Panc1 (cell line): ENCODE data around the gene BRD9. TPM values are rescaled to one million over a fixed set of nuclear protein-coding genes. Genes with fewer than 3 reads are reported as not detected.
"Not testable (repeated sequence)": the region's sequence is repeated elsewhere in the genome, so short reads cannot be mapped to it uniquely, and the experiment has no call there.

Source experiments
- ATAC-seq: fragments of 200-7000 bp; cut with Tn5 transposase; 2 replicates; pipeline ENCODE4 v1.9.1; 2020; ENCODE audit warnings: mild to moderate bottlenecking, moderate library complexity
- BruUV-seq: library from RNA; stranded (reverse); fragments of 400-500 nt; replicated peaks from 2 replicates; lab custom pipeline; 2021; lab: Mats Ljungman, UMichigan
- CTCF ChIA-PET: fragments of 300-600 bp; sonication (Branson Sonifier 250); formaldehyde crosslinking; loops from one replicate; lab custom pipeline; 2022; ENCODE audit warnings: antibody characterized with exemption; lab: Charles Lee
- POLR2A ChIA-PET: fragments of 300-600 bp; sonication (Branson Sonifier 250); formaldehyde crosslinking; loops from one replicate; lab custom pipeline; 2022; ENCODE audit warnings: antibody characterized with exemption; lab: Charles Lee
- DNase-seq: peaks from one replicate; pipeline ENCODE4 v3.0.0-alpha.2; 2010; ENCODE audit warnings: low read depth, low spot score
- H3K27ac ChIP-seq: 2 replicates; pipeline ENCODE4 v1.5.1; 2011; ENCODE audit warnings: mild to moderate bottlenecking, low read length, inconsistent platforms
- H3K27me3 ChIP-seq: fragments of 200-500 bp; sonication (Bioruptor generic); 2 replicates; pipeline ENCODE4 v1.6.0; 2014; ENCODE audit warnings: low read length, inconsistent platforms; ENCODE audit not compliant: control insufficient read depth, insufficient read depth
- H3K36me3 ChIP-seq: fragments of 200-500 bp; sonication (Bioruptor generic); 2 replicates; pipeline ENCODE4 v1.5.1; 2014; ENCODE audit warnings: inconsistent platforms, mild to moderate bottlenecking, low read length, moderate library complexity; ENCODE audit not compliant: control insufficient read depth, insufficient read depth
- H3K4me1 ChIP-seq: 2 replicates; pipeline ENCODE4 v1.5.1; 2011; ENCODE audit warnings: inconsistent platforms, mild to moderate bottlenecking, low read length, moderate library complexity; ENCODE audit not compliant: control insufficient read depth, insufficient read depth
- H3K4me3 ChIP-seq, 2 experiments: 2 replicates each; pipeline ENCODE4 v1.5.1; 2011 to 2012; ENCODE audit warnings: low read depth in 2 of 2, low read length in 2 of 2, mild to moderate bottlenecking in 2 of 2, inconsistent platforms in 1 of 2, moderate library complexity in 1 of 2
- H3K9me3 ChIP-seq: fragments of 200-500 bp; sonication (Bioruptor generic); 2 replicates; pipeline ENCODE4 v1.5.1; 2014; ENCODE audit warnings: low read depth, mild to moderate bottlenecking, inconsistent platforms, low read length, moderate library complexity; ENCODE audit not compliant: control insufficient read depth, insufficient read depth
- POLR2AphosphoS5 ChIP-seq: IDR thresholded peaks from 2 replicates; pipeline ENCODE4 v1.6.1; 2012; ENCODE audit warnings: mild to moderate bottlenecking, low read depth, low read length, moderate library complexity
- REST ChIP-seq, 2 experiments: IDR thresholded peaks; 2 replicates each; pipeline ENCODE4 v1.6.1; 2011 to 2012; ENCODE audit warnings: low read depth in 2 of 2, control low read depth in 1 of 2, low read length in 1 of 2, mild to moderate bottlenecking in 1 of 2, moderate library complexity in 1 of 2; ENCODE audit not compliant: insufficient read depth in 1 of 2
- SIN3A ChIP-seq: IDR thresholded peaks from 2 replicates; pipeline ENCODE4 v1.6.1; 2012; ENCODE audit warnings: low read depth, mild to moderate bottlenecking, low read length, moderate library complexity, borderline replicate concordance; ENCODE audit not compliant: insufficient read depth
- TCF7L2 ChIP-seq: IDR thresholded peaks from 2 replicates; pipeline ENCODE4 v1.6.1; 2011; ENCODE audit warnings: mild to moderate bottlenecking, low read depth, low read length, inconsistent platforms
- in situ Hi-C: cut with HindIII; loops from 2 replicates; pipeline ENCODE4 v1.10.0; 2016; ENCODE audit warnings: low sequenced_read_pairs, low pct_unique_long_range_greater_than_20kb
- intact Hi-C: fragments of 100-400 bp; cut with micrococcal nuclease; formaldehyde crosslinking; loops from one replicate; pipeline ENCODE4 v1.10.0; 2022; ENCODE audit not compliant: unreplicated experiment
- total RNA-seq: library from RNA; stranded (reverse); gene quantifications from one replicate; pipeline ENCODE4 v1.2.1, GENCODE V29; 2021; ENCODE audit not compliant: unreplicated experiment

BRD9 gene
- total RNA-seq, 1 experiment from 2014 or later, result 64.3 TPM

- no peak for TF ChIP-seq SIN3A
- no peak for TF ChIP-seq REST (IDR thresholded peaks at IDR 0.05; ENCODE audit: insufficient read depth in 1 of 2, low read depth in 2 of 2, low read length in 1 of 2)
- TF ChIP-seq POLR2AphosphoS5, result no peak
Measured at GRCh38 chr5:921456-922435, 29.1 kb upstream of the BRD9 start.

DNA sequence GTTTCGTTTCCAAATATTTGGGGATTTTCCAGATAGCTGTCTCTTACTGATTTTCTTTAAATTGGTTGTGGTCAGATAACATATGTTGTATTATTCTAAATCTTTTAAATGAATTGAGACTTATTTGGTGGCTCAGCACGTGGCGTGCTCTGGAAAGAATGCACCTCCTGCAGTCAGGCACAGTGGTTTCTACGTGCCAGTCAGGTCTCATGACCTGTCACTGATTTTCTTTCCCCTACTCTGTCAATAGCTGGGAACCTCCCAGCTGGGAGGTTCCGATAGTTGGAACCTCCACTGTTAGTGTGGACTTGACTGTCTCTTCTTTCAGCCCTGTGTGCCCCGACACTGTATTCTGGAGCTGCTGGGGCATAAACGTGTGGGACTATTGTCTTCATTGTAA is 27.7 kb upstream of the BRD9 start:
- Histone ChIP-seq H3K4me3 (no peak overlapping the region), H3K27ac (peak overlapping the region; percentile 58; the same call in 1 of the 2 replicates), H3K36me3 (peaks cover 10% of the 10 kb centered on the region), H3K9me3 (no peaks in the 10 kb centered on the region), H3K4me1 (peaks cover 20% of the 10 kb centered on the region), H3K27me3 (no peaks in the 10 kb centered on the region)
- BruUV-seq, result no TSS peak
- DNase-seq, result no peak
- ChIA-PET CTCF (interaction anchor here (0.9 kb wide), 1 partner anchor 90 kb away, joined by 5 read pairs; no protein-coding TSS in a partner anchor), POLR2A (no interaction called here)
- no peak for TF ChIP-seq POLR2AphosphoS5
- intact Hi-C loops, result loop anchor here (5.0 kb wide), 1 partner anchor 92 kb away; no protein-coding TSS in a partner anchor
- in situ Hi-C loops, result no loop called here
- no peak for ATAC-seq

More at GRCh38 chr5:921456-922435, 29.1 kb upstream of the BRD9 start:
- Histone ChIP-seq H3K27me3 (no peaks in the 10 kb centered on the region; the same call in 1 of the 2 replicates), H3K9me3 (no peaks in the 10 kb centered on the region), H3K36me3 (peaks cover 10% of the 10 kb centered on the region), H3K27ac (no peak overlapping the region; the same call in 1 of the 2 replicates), H3K4me3 (no peak overlapping the region), H3K4me1 (peaks cover 20% of the 10 kb centered on the region)
- ChIA-PET POLR2A (no interaction called here), CTCF (interaction anchor here (1.0 kb wide), 2 partner anchors 86 to 132 kb away, joined by 3 to 6 read pairs; no protein-coding TSS in a partner anchor)
- no peak for ATAC-seq
- no TSS peak for BruUV-seq
- no peak for DNase-seq
- in situ Hi-C loops (no loop called here), intact Hi-C loops (loop anchor here (2.0 to 5.0 kb wide), 2 partner anchors 91 to 245 kb away; no protein-coding TSS in a partner anchor)

DNA sequence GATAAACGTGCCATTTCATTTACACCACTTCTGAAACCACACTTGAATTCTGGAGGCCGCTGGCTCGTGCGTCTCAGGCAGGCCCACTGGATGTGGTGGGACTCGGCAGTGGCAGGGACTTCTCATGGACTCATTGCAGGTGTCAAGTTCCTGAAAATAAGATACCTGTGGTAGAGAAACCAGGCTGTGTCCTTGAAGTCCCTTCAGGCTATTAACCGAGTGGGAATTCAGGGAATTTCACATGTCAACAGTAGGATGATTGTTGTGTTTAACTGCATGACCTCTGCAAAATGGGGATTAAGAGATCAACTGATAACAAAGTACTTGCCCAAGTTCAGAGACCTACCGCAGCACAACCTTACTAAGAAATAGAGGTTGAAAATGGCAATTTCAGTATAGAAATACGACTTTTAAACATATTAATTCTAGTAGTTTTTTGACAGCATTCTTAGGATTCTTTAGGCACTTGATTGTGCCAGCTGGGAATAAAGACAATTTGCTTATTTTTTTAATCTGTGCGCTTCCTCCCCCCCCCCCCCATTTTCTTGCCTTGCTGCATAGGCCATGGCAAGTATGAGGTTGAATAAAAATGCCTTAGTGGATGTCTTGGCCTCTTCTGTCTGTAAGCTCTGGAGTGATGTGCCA is 26.9 kb upstream of the BRD9 start:
- Histone ChIP-seq H3K27me3 (no peaks in the 10 kb centered on the region), H3K4me1 (peaks cover 20% of the 10 kb centered on the region), H3K4me3 (no peak overlapping the region), H3K9me3 (no peaks in the 10 kb centered on the region), H3K27ac (peak overlapping the region; percentile 58), H3K36me3 (peaks cover 10% of the 10 kb centered on the region)
- CTCF ChIA-PET, result interaction anchor here (0.9 kb wide), 1 partner anchor 91 kb away, joined by 5 read pairs; no protein-coding TSS in a partner anchor
- no peak for DNase-seq
- TF ChIP-seq TCF7L2 (peak; percentile 78), SIN3A (no peak), POLR2AphosphoS5 (no peak), REST (IDR thresholded peaks at IDR 0.05; ENCODE audit: insufficient read depth in 1 of 2, low read depth in 2 of 2, low read length in 1 of 2) (no peak)
- BruUV-seq, result no TSS peak
- intact Hi-C loops, result no loop called here
- in situ Hi-C loops, result no loop called here
- POLR2A ChIA-PET, result no interaction called here
- peak; percentile 42; the same call in 1 of the 2 replicates for ATAC-seq

- H3K27me3 ChIP-seq, in situ Hi-C loops, CTCF ChIA-PET, BruUV-seq, DNase-seq, H3K9me3 ChIP-seq, H3K36me3 ChIP-seq, POLR2A ChIA-PET, ATAC-seq, intact Hi-C loops, H3K4me3 ChIP-seq: not testable (repeated sequence)
- peaks cover 20% of the 10 kb centered on the region for H3K4me1 ChIP-seq
- H3K27ac ChIP-seq, result peak overlapping the region; percentile 11
Measured at GRCh38 chr5:918717-919116, 26.1 kb upstream of the BRD9 start.
